D721Med (cell line): ENCODE data around the gene RAB8B.
"Not testable (repeated sequence)": the region's sequence is repeated elsewhere in the genome, so short reads cannot be mapped to it uniquely, and the experiment has no call there.

Experiments
- DNase-seq: peaks from one replicate; pipeline ENCODE4 v3.0.0; 2011; ENCODE audit warnings: low spot score; ENCODE audit not compliant: insufficient read length
- FAIRE-seq: peaks from 2 replicates; lab custom pipeline; 2011; peaks lifted over from hg19 to GRCh38; lab: Jason Lieb, UNC
- CTCF ChIP-seq: IDR thresholded peaks from 2 replicates; pipeline ENCODE4 v1.5.1; 2012; ENCODE audit warnings: mild to moderate bottlenecking, control low read depth; ENCODE audit not compliant: insufficient read depth; ENCODE audit errors: missing control alignments

RAB8B gene

GRCh38 chr15:63203451-63204090 is 14.2 kb downstream of the RAB8B start:
- no peak for TF ChIP-seq CTCF
- FAIRE-seq: no peak
- DNase-seq: no peak

GRCh38 chr15:63206079-63206478 is 16.7 kb downstream of the RAB8B start:
- TF ChIP-seq CTCF: no peak
- DNase-seq (no peak), FAIRE-seq (no peak)

DNA sequence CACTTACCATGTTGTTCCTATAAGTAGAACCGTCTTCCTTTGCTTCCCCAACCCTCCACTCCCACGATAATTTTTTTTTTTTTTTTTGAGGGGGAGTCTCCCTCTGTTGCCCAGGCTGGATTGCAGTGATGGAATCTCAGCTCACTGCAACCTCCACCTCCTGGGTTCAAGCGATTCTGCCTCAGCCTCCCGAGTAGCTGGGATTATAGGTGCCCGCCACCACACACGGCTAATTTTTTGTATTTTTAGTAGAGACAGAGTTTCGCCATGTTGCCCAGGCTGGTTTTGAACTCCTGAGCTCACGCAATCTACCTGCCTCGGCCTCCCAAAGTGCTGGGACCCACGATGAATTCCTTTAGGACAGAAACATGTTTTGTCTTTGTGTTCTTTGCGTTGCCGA is 19.4 kb downstream of the RAB8B start:
- DNase-seq: not testable (repeated sequence)

GRCh38 chr15:63210151-63211091 is 21.0 kb downstream of the RAB8B start:
- DNase-seq (no peak), FAIRE-seq (no peak)
- TF ChIP-seq CTCF: no peak

More for the DNA sequence above, 19.4 kb downstream of the RAB8B start:
- FAIRE-seq: not testable (repeated sequence)

DNA sequence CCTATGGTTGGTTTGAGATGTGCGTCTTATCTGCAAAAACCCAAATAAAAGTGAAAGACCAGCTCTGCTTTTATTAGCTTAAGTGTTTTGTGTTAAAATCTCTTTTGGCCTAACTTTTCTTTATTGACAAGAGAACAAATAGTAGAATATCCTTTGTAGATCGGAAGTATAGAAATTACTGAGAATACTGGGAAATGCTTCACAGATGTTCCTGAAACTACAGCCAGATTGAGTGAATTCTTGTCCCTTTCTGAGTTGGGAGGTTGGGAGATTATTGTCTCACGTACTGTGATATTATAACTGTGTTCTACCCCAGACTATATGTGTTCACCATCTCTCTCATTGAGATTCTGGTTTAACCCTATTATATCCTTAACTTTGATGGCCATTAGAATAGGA is 21.7 kb downstream of the RAB8B start:
- TF ChIP-seq CTCF: no peak
- DNase-seq (no peak), FAIRE-seq (no peak)

- DNase-seq: no peak
- no peak for FAIRE-seq
- TF ChIP-seq CTCF: no peak
Measured at GRCh38 chr15:63211549-63211948, 22.1 kb downstream of the RAB8B start.

DNA sequence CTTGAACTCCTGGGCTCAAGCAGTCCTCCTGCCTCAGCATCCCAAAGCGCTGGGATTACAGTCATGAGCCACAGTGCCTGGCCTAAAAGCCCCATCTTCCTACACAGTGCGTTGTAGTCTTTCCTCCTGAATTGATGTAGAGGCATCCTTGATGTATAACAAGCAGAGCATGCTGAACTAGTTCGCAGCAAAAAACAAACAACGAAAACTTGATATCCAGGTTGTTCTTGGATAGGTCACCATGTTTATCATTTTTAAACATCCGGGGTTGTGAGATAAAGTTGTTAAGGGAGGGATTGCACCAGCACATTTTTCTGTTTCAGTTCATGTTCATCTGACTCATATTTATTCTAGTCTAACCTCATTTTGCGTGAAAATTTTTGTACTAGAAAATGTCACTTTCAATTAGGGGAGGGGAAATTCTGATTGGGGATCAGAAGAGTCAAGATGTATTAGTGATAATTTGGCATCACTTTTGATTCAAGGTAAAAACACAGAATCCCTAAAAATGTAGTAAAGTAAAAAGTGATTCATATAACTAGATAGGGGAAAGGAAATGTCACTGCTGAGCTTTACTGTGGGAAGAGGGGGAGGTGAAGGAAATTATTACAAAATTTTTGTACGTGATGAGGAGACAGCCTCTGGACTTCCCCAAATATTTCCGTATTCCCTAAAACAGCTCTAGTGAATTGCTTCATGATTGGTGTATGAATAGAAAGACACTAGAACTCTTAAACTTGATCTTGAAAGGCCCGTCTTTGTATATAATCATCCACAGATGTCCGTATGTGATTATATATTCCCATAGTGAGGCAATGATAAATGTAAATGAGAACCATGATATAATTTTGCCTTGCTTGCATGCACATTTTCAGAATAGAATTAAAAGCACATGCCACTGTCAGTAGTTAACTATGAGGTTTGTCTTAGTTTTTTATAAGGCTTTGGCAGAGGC is 22.9 kb downstream of the RAB8B start:
- no peak for DNase-seq
- FAIRE-seq: no peak
- no peak for TF ChIP-seq CTCF
